ENCODE data around the gene AKAP13.
"Not testable (repeated sequence)": the region's sequence is repeated elsewhere in the genome, so short reads cannot be mapped to it uniquely, and the experiment has no call there.

The AKAP13 gene

GRCh38 chr15:85581495-85581894 is 201.1 kb downstream of the AKAP13 start:
- no peak for DNase-seq

- DNase-seq = peak; percentile 43
Measured at GRCh38 chr15:85582131-85583079, 202.0 kb downstream of the AKAP13 start.

GRCh38 chr15:85583442-85583841 is 203.0 kb downstream of the AKAP13 start:
- DNase-seq = no peak

GRCh38 chr15:85583923-85584390 is 203.6 kb downstream of the AKAP13 start:
- peak; percentile 31 for DNase-seq

- no peak for DNase-seq
Measured at GRCh38 chr15:85584872-85585271, 204.5 kb downstream of the AKAP13 start.

- DNase-seq = not testable (repeated sequence)
Measured at GRCh38 chr15:85586196-85586595, 205.8 kb downstream of the AKAP13 start.

GRCh38 chr15:85587707-85588411 is 207.5 kb downstream of the AKAP13 start:
- no peak for DNase-seq

- DNase-seq = no peak
Measured at GRCh38 chr15:85588677-85589076, 208.3 kb downstream of the AKAP13 start.

GRCh38 chr15:85589851-85590250 is 209.4 kb downstream of the AKAP13 start:
- DNase-seq = no peak

- no peak for DNase-seq
Measured at GRCh38 chr15:85591622-85592021, 211.2 kb downstream of the AKAP13 start.

- DNase-seq = no peak
Measured at GRCh38 chr15:85592148-85592547, 211.7 kb downstream of the AKAP13 start.

- no peak for DNase-seq
Measured at GRCh38 chr15:85593809-85594445, 213.5 kb downstream of the AKAP13 start.

GRCh38 chr15:85595804-85596536 is 215.6 kb downstream of the AKAP13 start:
- no peak for DNase-seq

- no peak for DNase-seq
Measured at GRCh38 chr15:85597155-85597815, 216.9 kb downstream of the AKAP13 start.

- no peak for DNase-seq
Measured at GRCh38 chr15:85598219-85598618, 217.8 kb downstream of the AKAP13 start.

GRCh38 chr15:85598718-85599398 is 218.5 kb downstream of the AKAP13 start:
- DNase-seq = no peak

- DNase-seq = no peak
Measured at GRCh38 chr15:85600001-85600400, 219.6 kb downstream of the AKAP13 start.

GRCh38 chr15:85603160-85603559 is 222.8 kb downstream of the AKAP13 start:
- no peak for DNase-seq

GRCh38 chr15:85603703-85604102 is 223.3 kb downstream of the AKAP13 start:
- no peak for DNase-seq

GRCh38 chr15:85604194-85604593 is 223.8 kb downstream of the AKAP13 start:
- DNase-seq = no peak

GRCh38 chr15:85606738-85607137 is 226.3 kb downstream of the AKAP13 start:
- DNase-seq = no peak

Data from stimulated activated CD4-positive, alpha-beta T cell treated with anti-CD3 and anti-CD28 coated beads, Interleukin-4, amount 100 ng/mL, for 1 hour (primary cell).